Body of pancreas (tissue), 4 donors: Measurements from ENCODE around the gene MTRF1L.

Source experiments
- POLR2A ChIP-seq, 3 donors: fragments of 450-650 bp; IDR thresholded peaks; one replicate each; pipeline ENCODE4 v1.6.1; 2016; ENCODE audit warnings: antibody characterized with exemption in 3 of 3, mild to moderate bottlenecking in 2 of 3
- TF ChIP-seq, protein P1 (sequence below), 7 experiments: fragments of 450-650 bp in 4 of 7; fragments of 200-600 bp in 3 of 7; sonication (generic) in 3 of 7; IDR thresholded peaks; one replicate each; pipeline ENCODE4 v1.5.1; 2016 to 2019; ENCODE audit warnings: antibody characterized with exemption in 7 of 7

DNA sequence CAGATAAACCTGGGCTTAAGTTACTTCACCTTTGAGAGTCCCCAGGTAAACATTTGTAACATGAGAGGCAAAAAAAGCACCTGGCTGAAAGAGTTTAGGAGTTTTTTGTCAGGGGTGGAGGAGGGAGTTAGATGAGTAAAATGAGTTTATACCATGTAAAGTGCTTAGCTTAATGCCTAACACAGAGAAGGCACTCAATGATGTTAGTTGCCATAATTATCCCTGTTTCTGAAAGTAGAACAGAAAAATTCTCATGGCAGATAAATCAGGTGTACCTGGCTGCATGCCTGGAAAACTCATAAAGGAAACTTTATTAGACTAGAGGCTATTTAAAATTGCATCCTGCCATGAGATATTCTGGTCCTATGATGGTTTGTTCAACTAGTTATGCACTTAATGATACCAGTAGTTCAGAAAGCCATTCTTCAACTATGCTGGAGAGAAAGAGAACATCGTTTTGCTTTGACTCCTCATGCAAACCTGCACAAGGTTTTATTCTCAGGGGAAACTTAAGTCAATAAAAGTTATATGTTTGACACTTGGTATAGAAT lies 60.1 kb downstream of the MTRF1L start:
- TF ChIP-seq, protein P1, sequence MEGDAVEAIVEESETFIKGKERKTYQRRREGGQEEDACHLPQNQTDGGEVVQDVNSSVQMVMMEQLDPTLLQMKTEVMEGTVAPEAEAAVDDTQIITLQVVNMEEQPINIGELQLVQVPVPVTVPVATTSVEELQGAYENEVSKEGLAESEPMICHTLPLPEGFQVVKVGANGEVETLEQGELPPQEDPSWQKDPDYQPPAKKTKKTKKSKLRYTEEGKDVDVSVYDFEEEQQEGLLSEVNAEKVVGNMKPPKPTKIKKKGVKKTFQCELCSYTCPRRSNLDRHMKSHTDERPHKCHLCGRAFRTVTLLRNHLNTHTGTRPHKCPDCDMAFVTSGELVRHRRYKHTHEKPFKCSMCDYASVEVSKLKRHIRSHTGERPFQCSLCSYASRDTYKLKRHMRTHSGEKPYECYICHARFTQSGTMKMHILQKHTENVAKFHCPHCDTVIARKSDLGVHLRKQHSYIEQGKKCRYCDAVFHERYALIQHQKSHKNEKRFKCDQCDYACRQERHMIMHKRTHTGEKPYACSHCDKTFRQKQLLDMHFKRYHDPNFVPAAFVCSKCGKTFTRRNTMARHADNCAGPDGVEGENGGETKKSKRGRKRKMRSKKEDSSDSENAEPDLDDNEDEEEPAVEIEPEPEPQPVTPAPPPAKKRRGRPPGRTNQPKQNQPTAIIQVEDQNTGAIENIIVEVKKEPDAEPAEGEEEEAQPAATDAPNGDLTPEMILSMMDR (IDR thresholded peaks at IDR 0.05): no peak
- TF ChIP-seq POLR2A (IDR thresholded peaks at IDR 0.05): no peak
